NK-92 (cell line): ENCODE data around the gene GKN2.

ENCODE experiments used
- DNase-seq: peaks from one replicate; lab custom pipeline; 2025; ENCODE audit not compliant: unreplicated experiment; lab: John Stamatoyannopoulos, UW

GKN2 gene

GRCh38 chr2:68952887-68953521, at the start of gene GKN2:
Gene GKN2 (minus strand): TSS chr2:68952893. CDS start chr2:68952861, 32 bp downstream.
- DNase-seq, result no peak

- DNase-seq, result no peak
These were observed 49.2 kb upstream of the GKN2 start for GRCh38 chr2:69001879-69002278.

- DNase-seq, result no peak
These were observed 44.7 kb upstream of the GKN2 start for GRCh38 chr2:68997401-68997800.

GRCh38 chr2:68995916-68996315, 43.2 kb upstream of the GKN2 start:
- DNase-seq, result no peak

GRCh38 chr2:68994864-68995263, 42.2 kb upstream of the GKN2 start:
- no peak for DNase-seq

- no peak for DNase-seq
These were observed 41.0 kb upstream of the GKN2 start for GRCh38 chr2:68993660-68994059.

- DNase-seq, result no peak
These were observed 40.2 kb upstream of the GKN2 start for GRCh38 chr2:68992933-68993332.

- no peak for DNase-seq
These were observed 39.6 kb upstream of the GKN2 start for GRCh38 chr2:68992341-68992740.

- DNase-seq, result no peak
These were observed 36.3 kb upstream of the GKN2 start for GRCh38 chr2:68989035-68989434.

GRCh38 chr2:68987021-68987503, 34.4 kb upstream of the GKN2 start:
- DNase-seq, result no peak

GRCh38 chr2:68980956-68981355, 28.3 kb upstream of the GKN2 start:
- no peak for DNase-seq

- DNase-seq, result no peak
These were observed 25.4 kb upstream of the GKN2 start for GRCh38 chr2:68978098-68978497.

- DNase-seq, result no peak
These were observed 24.8 kb upstream of the GKN2 start for GRCh38 chr2:68977453-68977852.

GRCh38 chr2:68975844-68976243, 23.2 kb upstream of the GKN2 start:
- no peak for DNase-seq

- no peak for DNase-seq
These were observed 22.4 kb upstream of the GKN2 start for GRCh38 chr2:68974946-68975665.

- no peak for DNase-seq
These were observed 21.6 kb upstream of the GKN2 start, which contains the start of gene GKN1 for GRCh38 chr2:68974251-68974650. Gene GKN1 (plus strand): TSS chr2:68974636. CDS start chr2:68974678, 42 bp downstream.

GRCh38 chr2:68971591-68972231, 19.0 kb upstream of the GKN2 start:
- DNase-seq, result no peak

GRCh38 chr2:68970566-68971265, 18.0 kb upstream of the GKN2 start:
- no peak for DNase-seq

- no peak for DNase-seq
These were observed 17.2 kb upstream of the GKN2 start for GRCh38 chr2:68969736-68970490.

GRCh38 chr2:68968221-68968620, 15.5 kb upstream of the GKN2 start:
- no peak for DNase-seq

GRCh38 chr2:68964282-68964681, 11.6 kb upstream of the GKN2 start:
- no peak for DNase-seq
